ENCODE results near the gene CCDC33. TPM values are rescaled to one million over a fixed set of nuclear protein-coding genes. Genes with fewer than 3 reads are reported as not detected.

The CCDC33 gene
- polyA plus RNA-seq, 1 experiment = not detected

DNA sequence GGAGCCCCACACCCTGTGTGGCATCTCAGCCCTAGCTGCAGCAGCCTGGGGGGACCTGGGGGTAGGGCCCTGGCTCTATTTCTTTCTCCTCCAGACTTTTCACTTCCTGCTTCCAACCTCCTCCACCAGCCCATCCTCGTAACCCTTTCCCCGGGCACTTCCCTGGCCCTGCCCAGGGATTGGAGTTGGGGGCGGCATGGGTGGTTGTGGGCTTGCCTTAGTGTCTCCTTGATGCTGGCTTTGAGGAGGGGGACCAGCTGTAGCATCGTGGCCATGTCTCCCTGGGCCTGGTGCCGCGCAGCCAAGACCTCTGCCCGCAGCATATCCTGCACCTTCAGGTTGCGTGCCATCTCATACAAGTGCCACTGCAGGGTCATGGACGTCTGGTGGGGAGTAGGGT is 103.2 kb downstream of the CCDC33 start:
- Histone ChIP-seq H3K27me3 (ENCODE audit: control insufficient read depth, insufficient read depth, low read length) (peaks cover 24% of the 10 kb centered on the region), H3K27ac (ENCODE audit: low read depth, low read length) (no peak overlapping the region), H3K9me3 (ENCODE audit: control insufficient read depth, insufficient read depth, low read length) (no peaks in the 10 kb centered on the region; the same call in 1 of the 2 replicates), H3K4me3 (ENCODE audit: low read depth, low read length) (no peak overlapping the region)
- ChIA-PET POLR2A (no interaction called here), CTCF (no interaction called here)
- TF ChIP-seq, protein P1, sequence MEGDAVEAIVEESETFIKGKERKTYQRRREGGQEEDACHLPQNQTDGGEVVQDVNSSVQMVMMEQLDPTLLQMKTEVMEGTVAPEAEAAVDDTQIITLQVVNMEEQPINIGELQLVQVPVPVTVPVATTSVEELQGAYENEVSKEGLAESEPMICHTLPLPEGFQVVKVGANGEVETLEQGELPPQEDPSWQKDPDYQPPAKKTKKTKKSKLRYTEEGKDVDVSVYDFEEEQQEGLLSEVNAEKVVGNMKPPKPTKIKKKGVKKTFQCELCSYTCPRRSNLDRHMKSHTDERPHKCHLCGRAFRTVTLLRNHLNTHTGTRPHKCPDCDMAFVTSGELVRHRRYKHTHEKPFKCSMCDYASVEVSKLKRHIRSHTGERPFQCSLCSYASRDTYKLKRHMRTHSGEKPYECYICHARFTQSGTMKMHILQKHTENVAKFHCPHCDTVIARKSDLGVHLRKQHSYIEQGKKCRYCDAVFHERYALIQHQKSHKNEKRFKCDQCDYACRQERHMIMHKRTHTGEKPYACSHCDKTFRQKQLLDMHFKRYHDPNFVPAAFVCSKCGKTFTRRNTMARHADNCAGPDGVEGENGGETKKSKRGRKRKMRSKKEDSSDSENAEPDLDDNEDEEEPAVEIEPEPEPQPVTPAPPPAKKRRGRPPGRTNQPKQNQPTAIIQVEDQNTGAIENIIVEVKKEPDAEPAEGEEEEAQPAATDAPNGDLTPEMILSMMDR (IDR thresholded peaks at IDR 0.05; ENCODE audit: low read depth, low read length) = no peak
- no peak for DNase-seq (ENCODE audit: low read depth, low spot score)

DNA sequence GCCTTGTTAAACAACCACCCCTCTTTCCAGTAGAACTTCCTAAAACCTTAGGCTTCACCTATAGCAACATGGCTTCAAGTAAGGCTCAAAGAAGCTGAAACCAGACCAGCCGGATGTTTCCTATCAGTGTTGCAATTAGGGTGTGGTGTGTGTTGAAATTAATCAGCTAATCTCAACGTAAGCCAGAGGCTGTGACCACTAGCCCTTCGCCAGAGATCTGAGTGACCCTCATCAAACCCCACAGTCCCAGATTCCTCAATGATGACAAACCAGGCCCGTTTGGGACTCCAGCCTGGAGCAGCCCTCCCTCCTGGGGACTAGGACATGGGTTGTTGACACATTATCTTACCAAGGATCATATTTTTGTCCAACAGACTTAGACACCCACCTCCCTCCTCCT is 104.0 kb downstream of the CCDC33 start:
- CTCF ChIA-PET = no interaction called here
- POLR2A ChIA-PET = no interaction called here
- TF ChIP-seq, protein P1 (IDR thresholded peaks at IDR 0.05; ENCODE audit: low read depth, low read length) = no peak
- H3K4me3 ChIP-seq (ENCODE audit: low read depth, low read length) = no peak overlapping the region
- no peak for DNase-seq (ENCODE audit: low read depth, low spot score)
- no peak overlapping the region for H3K27ac ChIP-seq (ENCODE audit: low read depth, low read length)
- H3K9me3 ChIP-seq (ENCODE audit: control insufficient read depth, insufficient read depth, low read length) = no peaks in the 10 kb centered on the region; the same call in 1 of the 2 replicates
- peaks cover 19% of the 10 kb centered on the region for H3K27me3 ChIP-seq (ENCODE audit: control insufficient read depth, insufficient read depth, low read length)

DNA sequence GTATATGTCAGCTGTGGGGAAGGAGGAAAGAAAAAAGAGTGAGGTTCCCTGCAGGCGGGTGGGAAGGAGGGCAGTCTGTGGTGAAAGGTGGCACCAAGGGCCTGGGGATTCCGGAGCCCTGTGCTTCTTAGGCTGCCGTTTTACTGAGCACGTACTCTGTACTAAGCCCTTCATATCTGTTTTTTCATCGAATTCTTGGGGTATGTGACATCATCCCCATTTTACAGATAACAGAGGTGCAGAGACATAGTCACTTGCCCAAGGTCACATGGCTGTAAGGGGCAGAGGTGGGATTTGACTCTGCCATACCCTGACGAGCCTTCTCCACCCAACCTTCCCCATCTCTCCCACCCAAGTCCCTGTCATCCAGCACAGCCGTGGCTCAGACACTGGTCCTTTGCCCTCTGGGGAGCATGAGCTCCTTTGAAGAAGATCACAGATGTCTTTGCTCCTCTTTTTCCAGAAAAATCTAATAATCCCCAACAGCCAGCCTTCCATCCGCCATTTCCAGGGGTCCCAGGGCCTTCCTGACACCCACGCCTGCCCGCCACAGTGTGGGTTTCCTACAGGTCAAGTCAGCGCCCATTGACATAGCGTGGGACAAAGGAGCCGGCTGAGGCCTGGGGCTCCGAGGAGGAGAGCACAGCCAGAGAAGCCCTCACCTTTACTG is 107.1 kb downstream of the CCDC33 start:
- Histone ChIP-seq H3K27ac (ENCODE audit: low read depth, low read length) (no peak overlapping the region), H3K27me3 (ENCODE audit: control insufficient read depth, insufficient read depth, low read length) (peaks cover 16% of the 10 kb centered on the region), H3K9me3 (ENCODE audit: control insufficient read depth, insufficient read depth, low read length) (no peaks in the 10 kb centered on the region; the same call in 1 of the 2 replicates), H3K4me3 (ENCODE audit: low read depth, low read length) (no peak overlapping the region)
- TF ChIP-seq, protein P1 (IDR thresholded peaks at IDR 0.05; ENCODE audit: low read depth, low read length) = no peak
- ChIA-PET CTCF (no interaction called here), POLR2A (no interaction called here)
- DNase-seq (ENCODE audit: low read depth, low spot score) = no peak

DNA sequence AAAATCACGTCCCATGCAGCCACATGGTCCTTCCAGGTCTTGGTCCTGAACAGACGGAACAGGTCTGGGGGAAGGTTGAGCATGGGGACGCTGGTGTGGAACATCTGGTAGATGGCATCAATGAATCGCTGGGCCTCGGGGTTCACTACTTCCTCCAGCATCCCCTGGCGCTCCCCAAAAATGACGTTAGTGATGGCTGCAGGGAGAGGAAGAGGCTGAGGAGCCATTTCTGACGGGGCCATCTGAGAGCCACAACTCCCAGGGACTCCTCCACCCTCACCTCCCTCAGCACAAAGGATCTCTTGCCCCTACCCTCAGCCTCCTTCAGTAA is 107.6 kb downstream of the CCDC33 start:
- TF ChIP-seq, protein P1 (IDR thresholded peaks at IDR 0.05; ENCODE audit: low read depth, low read length) = no peak
- POLR2A ChIA-PET = no interaction called here

DNA sequence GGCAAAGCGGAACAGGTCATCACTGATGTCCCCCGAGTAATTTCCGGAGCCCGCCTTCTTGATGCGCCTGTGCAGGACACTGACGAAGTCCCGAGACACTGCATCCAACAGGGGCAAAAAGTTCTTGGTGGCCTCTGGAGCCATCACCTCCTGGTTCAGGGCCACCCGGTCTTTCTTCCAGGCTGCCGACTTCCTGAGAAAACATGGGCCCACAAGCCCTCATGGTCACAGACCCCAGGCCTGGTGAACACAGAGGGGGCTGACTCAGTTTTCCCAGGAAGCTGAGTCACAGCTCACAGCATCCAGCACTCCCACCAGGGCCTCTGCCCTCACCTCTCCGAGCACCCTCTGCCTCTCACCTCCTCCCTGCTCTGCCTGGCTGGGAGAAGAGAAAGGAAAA is 108.9 kb downstream of the CCDC33 start:
- TF ChIP-seq, protein P1 (IDR thresholded peaks at IDR 0.05; ENCODE audit: low read depth, low read length) = no peak
- POLR2A ChIA-PET = no interaction called here
- DNase-seq (ENCODE audit: low read depth, low spot score) = no peak
- no peak overlapping the region for H3K27ac ChIP-seq (ENCODE audit: low read depth, low read length)
- H3K27me3 ChIP-seq (ENCODE audit: control insufficient read depth, insufficient read depth, low read length) = peaks cover 19% of the 10 kb centered on the region
- CTCF ChIA-PET = no interaction called here
- no peaks in the 10 kb centered on the region; the same call in 1 of the 2 replicates for H3K9me3 ChIP-seq (ENCODE audit: control insufficient read depth, insufficient read depth, low read length)
- H3K4me3 ChIP-seq (ENCODE audit: low read depth, low read length) = no peak overlapping the region

More for the DNA sequence above, 107.6 kb downstream of the CCDC33 start:
- no peak for DNase-seq (ENCODE audit: low read depth, low spot score)
- no peak overlapping the region for H3K4me3 ChIP-seq (ENCODE audit: low read depth, low read length)
- H3K27me3 ChIP-seq (ENCODE audit: control insufficient read depth, insufficient read depth, low read length) = peaks cover 16% of the 10 kb centered on the region
- no peak overlapping the region for H3K27ac ChIP-seq (ENCODE audit: low read depth, low read length)
- H3K9me3 ChIP-seq (ENCODE audit: control insufficient read depth, insufficient read depth, low read length) = no peaks in the 10 kb centered on the region; the same call in 1 of the 2 replicates
- CTCF ChIA-PET = no interaction called here

Measured in AG04450 (cell line).